Neuron (in vitro differentiated cells): Measurements from ENCODE around the gene NAT9.

Experiments used
- H2AFZ ChIP-seq: one replicate; pipeline ENCODE4 v1.6.1; 2013; ENCODE audit warnings: low read depth, mild to moderate bottlenecking, inconsistent platforms, low read length, moderate library complexity
- H3K27me3 ChIP-seq: one replicate; pipeline ENCODE4 v1.6.1; 2013; ENCODE audit warnings: low read length; ENCODE audit not compliant: insufficient read depth
- H3K36me3 ChIP-seq: one replicate; pipeline ENCODE4 v1.6.1; 2013; ENCODE audit warnings: low read length; ENCODE audit not compliant: insufficient read depth
- H3K4me1 ChIP-seq: one replicate; pipeline ENCODE4 v1.6.1; 2013; ENCODE audit warnings: low read length; ENCODE audit not compliant: insufficient read depth
- H3K4me3 ChIP-seq: 2 replicates; pipeline ENCODE4 v1.5.1; 2013; ENCODE audit warnings: mild to moderate bottlenecking, low read length, moderate library complexity
- H3K9me3 ChIP-seq: one replicate; pipeline ENCODE4 v1.6.1; 2013; ENCODE audit warnings: low read length

Gene NAT9

GRCh38 chr17:74739227-74739831 lies 36.8 kb downstream of the NAT9 start:
- Histone ChIP-seq H3K4me3 (no peak overlapping the region), H3K9me3 (no peaks in the 10 kb centered on the region), H3K4me1 (peaks cover 7% of the 10 kb centered on the region), H3K27me3 (peaks cover 42% of the 10 kb centered on the region), H2AFZ (no peak overlapping the region), H3K36me3 (no peaks in the 10 kb centered on the region)

- no peak overlapping the region for H2AFZ ChIP-seq
- H3K36me3 ChIP-seq: no peaks in the 10 kb centered on the region
- peaks cover 7% of the 10 kb centered on the region for H3K4me1 ChIP-seq
- H3K9me3 ChIP-seq: no peaks in the 10 kb centered on the region
- no peak overlapping the region for H3K4me3 ChIP-seq
- H3K27me3 ChIP-seq: peaks cover 52% of the 10 kb centered on the region
Observed at GRCh38 chr17:74738051-74738996, 37.8 kb downstream of the NAT9 start.

- no peak overlapping the region for H2AFZ ChIP-seq
- peaks cover 52% of the 10 kb centered on the region for H3K27me3 ChIP-seq
- no peak overlapping the region for H3K4me3 ChIP-seq
- H3K4me1 ChIP-seq: peaks cover 7% of the 10 kb centered on the region
- H3K9me3 ChIP-seq: no peaks in the 10 kb centered on the region
- H3K36me3 ChIP-seq: no peaks in the 10 kb centered on the region
Observed at GRCh38 chr17:74737299-74738050, 38.7 kb downstream of the NAT9 start.

GRCh38 chr17:74736513-74737298 lies 39.4 kb downstream of the NAT9 start, which contains the start of gene RAB37:
TSS of gene RAB37 (plus strand) at chr17:74737256. CDS start at chr17:74737273, 17 bp downstream.
- H3K27me3 ChIP-seq: peaks cover 52% of the 10 kb centered on the region

GRCh38 chr17:74734256-74734655 lies 41.9 kb downstream of the NAT9 start:
- H3K9me3 ChIP-seq: no peaks in the 10 kb centered on the region
- H3K4me1 ChIP-seq: peaks cover 7% of the 10 kb centered on the region
- peaks cover 52% of the 10 kb centered on the region for H3K27me3 ChIP-seq
- H3K36me3 ChIP-seq: no peaks in the 10 kb centered on the region
- no peak overlapping the region for H2AFZ ChIP-seq
- no peak overlapping the region for H3K4me3 ChIP-seq

More at GRCh38 chr17:74736513-74737298, 39.4 kb downstream of the NAT9 start, which contains the start of gene RAB37:
- Histone ChIP-seq H3K4me1 (peaks cover 7% of the 10 kb centered on the region), H2AFZ (no peak within 1 kb of the TSS), H3K4me3 (no peak within 1 kb of the TSS), H3K9me3 (no peaks in the 10 kb centered on the region), H3K36me3 (no peaks in the 10 kb centered on the region)

GRCh38 chr17:74733365-74734122 lies 42.6 kb downstream of the NAT9 start:
- Histone ChIP-seq H3K27me3 (peaks cover 45% of the 10 kb centered on the region), H3K4me1 (peaks cover 7% of the 10 kb centered on the region), H3K36me3 (no peaks in the 10 kb centered on the region), H3K9me3 (no peaks in the 10 kb centered on the region), H3K4me3 (no peak overlapping the region), H2AFZ (no peak overlapping the region)

GRCh38 chr17:74732042-74732867 lies 43.9 kb downstream of the NAT9 start:
- Histone ChIP-seq H2AFZ (no peak overlapping the region), H3K9me3 (no peaks in the 10 kb centered on the region), H3K27me3 (peaks cover 32% of the 10 kb centered on the region), H3K4me3 (no peak overlapping the region), H3K36me3 (no peaks in the 10 kb centered on the region), H3K4me1 (no peaks in the 10 kb centered on the region)

- no peaks in the 10 kb centered on the region for H3K36me3 ChIP-seq
- no peaks in the 10 kb centered on the region for H3K4me1 ChIP-seq
- no peaks in the 10 kb centered on the region for H3K9me3 ChIP-seq
- peaks cover 23% of the 10 kb centered on the region for H3K27me3 ChIP-seq
- H2AFZ ChIP-seq: no peak overlapping the region
- H3K4me3 ChIP-seq: no peak overlapping the region
Observed at GRCh38 chr17:74731347-74731605, 44.9 kb downstream of the NAT9 start.

- Histone ChIP-seq H3K36me3 (no peaks in the 10 kb centered on the region), H2AFZ (no peak overlapping the region), H3K4me1 (no peaks in the 10 kb centered on the region), H3K9me3 (no peaks in the 10 kb centered on the region), H3K4me3 (no peak overlapping the region), H3K27me3 (peaks cover 19% of the 10 kb centered on the region)
Observed at GRCh38 chr17:74730491-74731346, 45.4 kb downstream of the NAT9 start.

- H2AFZ ChIP-seq: no peak overlapping the region
- peaks cover 11% of the 10 kb centered on the region for H3K27me3 ChIP-seq
- H3K9me3 ChIP-seq: peaks cover 2% of the 10 kb centered on the region
- no peak overlapping the region for H3K4me3 ChIP-seq
- no peaks in the 10 kb centered on the region for H3K4me1 ChIP-seq
- H3K36me3 ChIP-seq: no peaks in the 10 kb centered on the region
Observed at GRCh38 chr17:74729866-74730265, 46.3 kb downstream of the NAT9 start.

- Histone ChIP-seq H3K4me1 (no peaks in the 10 kb centered on the region), H3K4me3 (no peak overlapping the region), H2AFZ (no peak overlapping the region), H3K36me3 (no peaks in the 10 kb centered on the region), H3K27me3 (peaks cover 10% of the 10 kb centered on the region), H3K9me3 (peaks cover 2% of the 10 kb centered on the region)
Observed at GRCh38 chr17:74729368-74729767, 46.8 kb downstream of the NAT9 start.
